ENCODE measurements around the gene MLEC.

DNA sequence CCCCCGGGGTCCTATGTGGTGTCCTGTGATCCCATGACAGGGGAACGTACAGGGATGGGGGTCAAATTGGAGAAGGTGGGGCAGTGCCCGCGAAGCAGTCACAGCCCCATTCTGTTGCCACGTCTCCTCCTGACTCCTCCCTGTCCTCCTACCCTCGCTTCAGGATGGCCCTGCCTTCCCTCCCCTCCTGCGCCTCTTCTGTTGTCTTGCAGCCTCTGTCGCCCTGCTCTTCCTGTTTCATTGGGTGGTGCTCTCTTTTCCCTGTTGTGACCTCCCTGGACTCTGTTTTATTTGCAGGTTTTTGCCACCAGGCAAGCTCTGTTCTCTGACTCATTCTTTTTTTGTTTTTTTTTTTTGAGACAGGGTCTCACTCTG lies 27.8 kb upstream of the MLEC start:
- TF ChIP-seq NFIC (IDR thresholded peaks at IDR 0.05; ENCODE audit: low read length): no peak
- TF ChIP-seq, protein P1, sequence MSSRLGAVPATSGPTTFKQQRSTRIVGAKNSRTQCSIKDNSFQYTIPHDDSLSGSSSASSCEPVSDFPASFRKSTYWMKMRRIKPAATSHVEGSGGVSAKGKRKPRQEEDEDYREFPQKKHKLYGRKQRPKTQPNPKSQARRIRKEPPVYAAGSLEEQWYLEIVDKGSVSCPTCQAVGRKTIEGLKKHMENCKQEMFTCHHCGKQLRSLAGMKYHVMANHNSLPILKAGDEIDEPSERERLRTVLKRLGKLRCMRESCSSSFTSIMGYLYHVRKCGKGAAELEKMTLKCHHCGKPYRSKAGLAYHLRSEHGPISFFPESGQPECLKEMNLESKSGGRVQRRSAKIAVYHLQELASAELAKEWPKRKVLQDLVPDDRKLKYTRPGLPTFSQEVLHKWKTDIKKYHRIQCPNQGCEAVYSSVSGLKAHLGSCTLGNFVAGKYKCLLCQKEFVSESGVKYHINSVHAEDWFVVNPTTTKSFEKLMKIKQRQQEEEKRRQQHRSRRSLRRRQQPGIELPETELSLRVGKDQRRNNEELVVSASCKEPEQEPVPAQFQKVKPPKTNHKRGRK (CRISPR knock-in tag; IDR thresholded peaks at IDR 0.05): no peak
- TF ChIP-seq CC2D1A (CRISPR knock-in tag; IDR thresholded peaks at IDR 0.05): no peak
- TF ChIP-seq, protein P2, sequence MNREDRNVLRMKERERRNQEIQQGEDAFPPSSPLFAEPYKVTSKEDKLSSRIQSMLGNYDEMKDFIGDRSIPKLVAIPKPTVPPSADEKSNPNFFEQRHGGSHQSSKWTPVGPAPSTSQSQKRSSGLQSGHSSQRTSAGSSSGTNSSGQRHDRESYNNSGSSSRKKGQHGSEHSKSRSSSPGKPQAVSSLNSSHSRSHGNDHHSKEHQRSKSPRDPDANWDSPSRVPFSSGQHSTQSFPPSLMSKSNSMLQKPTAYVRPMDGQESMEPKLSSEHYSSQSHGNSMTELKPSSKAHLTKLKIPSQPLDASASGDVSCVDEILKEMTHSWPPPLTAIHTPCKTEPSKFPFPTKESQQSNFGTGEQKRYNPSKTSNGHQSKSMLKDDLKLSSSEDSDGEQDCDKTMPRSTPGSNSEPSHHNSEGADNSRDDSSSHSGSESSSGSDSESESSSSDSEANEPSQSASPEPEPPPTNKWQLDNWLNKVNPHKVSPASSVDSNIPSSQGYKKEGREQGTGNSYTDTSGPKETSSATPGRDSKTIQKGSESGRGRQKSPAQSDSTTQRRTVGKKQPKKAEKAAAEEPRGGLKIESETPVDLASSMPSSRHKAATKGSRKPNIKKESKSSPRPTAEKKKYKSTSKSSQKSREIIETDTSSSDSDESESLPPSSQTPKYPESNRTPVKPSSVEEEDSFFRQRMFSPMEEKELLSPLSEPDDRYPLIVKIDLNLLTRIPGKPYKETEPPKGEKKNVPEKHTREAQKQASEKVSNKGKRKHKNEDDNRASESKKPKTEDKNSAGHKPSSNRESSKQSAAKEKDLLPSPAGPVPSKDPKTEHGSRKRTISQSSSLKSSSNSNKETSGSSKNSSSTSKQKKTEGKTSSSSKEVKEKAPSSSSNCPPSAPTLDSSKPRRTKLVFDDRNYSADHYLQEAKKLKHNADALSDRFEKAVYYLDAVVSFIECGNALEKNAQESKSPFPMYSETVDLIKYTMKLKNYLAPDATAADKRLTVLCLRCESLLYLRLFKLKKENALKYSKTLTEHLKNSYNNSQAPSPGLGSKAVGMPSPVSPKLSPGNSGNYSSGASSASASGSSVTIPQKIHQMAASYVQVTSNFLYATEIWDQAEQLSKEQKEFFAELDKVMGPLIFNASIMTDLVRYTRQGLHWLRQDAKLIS (CRISPR knock-in tag; IDR thresholded peaks at IDR 0.05): no peak
- no peak for TF ChIP-seq SRF (IDR thresholded peaks at IDR 0.05; ENCODE audit: low read depth, low read length)
- no peak for TF ChIP-seq ZKSCAN8 (CRISPR knock-in tag; IDR thresholded peaks at IDR 0.05; ENCODE audit: borderline replicate concordance)
- TF ChIP-seq, protein P3, sequence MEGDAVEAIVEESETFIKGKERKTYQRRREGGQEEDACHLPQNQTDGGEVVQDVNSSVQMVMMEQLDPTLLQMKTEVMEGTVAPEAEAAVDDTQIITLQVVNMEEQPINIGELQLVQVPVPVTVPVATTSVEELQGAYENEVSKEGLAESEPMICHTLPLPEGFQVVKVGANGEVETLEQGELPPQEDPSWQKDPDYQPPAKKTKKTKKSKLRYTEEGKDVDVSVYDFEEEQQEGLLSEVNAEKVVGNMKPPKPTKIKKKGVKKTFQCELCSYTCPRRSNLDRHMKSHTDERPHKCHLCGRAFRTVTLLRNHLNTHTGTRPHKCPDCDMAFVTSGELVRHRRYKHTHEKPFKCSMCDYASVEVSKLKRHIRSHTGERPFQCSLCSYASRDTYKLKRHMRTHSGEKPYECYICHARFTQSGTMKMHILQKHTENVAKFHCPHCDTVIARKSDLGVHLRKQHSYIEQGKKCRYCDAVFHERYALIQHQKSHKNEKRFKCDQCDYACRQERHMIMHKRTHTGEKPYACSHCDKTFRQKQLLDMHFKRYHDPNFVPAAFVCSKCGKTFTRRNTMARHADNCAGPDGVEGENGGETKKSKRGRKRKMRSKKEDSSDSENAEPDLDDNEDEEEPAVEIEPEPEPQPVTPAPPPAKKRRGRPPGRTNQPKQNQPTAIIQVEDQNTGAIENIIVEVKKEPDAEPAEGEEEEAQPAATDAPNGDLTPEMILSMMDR (CRISPR knock-in tag; IDR thresholded peaks at IDR 0.05): no peak
- TF ChIP-seq ZNF777 (CRISPR knock-in tag; IDR thresholded peaks at IDR 0.05): no peak
- TF ChIP-seq, protein P4, sequence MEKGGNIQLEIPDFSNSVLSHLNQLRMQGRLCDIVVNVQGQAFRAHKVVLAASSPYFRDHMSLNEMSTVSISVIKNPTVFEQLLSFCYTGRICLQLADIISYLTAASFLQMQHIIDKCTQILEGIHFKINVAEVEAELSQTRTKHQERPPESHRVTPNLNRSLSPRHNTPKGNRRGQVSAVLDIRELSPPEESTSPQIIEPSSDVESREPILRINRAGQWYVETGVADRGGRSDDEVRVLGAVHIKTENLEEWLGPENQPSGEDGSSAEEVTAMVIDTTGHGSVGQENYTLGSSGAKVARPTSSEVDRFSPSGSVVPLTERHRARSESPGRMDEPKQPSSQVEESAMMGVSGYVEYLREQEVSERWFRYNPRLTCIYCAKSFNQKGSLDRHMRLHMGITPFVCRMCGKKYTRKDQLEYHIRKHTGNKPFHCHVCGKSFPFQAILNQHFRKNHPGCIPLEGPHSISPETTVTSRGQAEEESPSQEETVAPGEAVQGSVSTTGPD (CRISPR knock-in tag; IDR thresholded peaks at IDR 0.05): no peak
